Right ventricle myocardium inferior (tissue), 1 donor: ENCODE data around the gene EPB41L1. TPM values are rescaled to one million over a fixed set of nuclear protein-coding genes. Genes with fewer than 3 reads are reported as not detected.
A peak's percentile ranks its signal among the peaks of the same experiment; 100 is the strongest.

ENCODE experiments used
- ATAC-seq: fragments of 200-7000 bp; cut with Tn5 transposase; one replicate; pipeline ENCODE4 v1.9.1; 2020; ENCODE audit warnings: mild to moderate bottlenecking, moderate library complexity
- DNase-seq: peaks from one replicate; pipeline ENCODE4 v3.0.0; 2021; ENCODE audit errors: missing footprints
- intact Hi-C: fragments of 100-400 bp; cut with DNase I; formaldehyde crosslinking; loops from one replicate; pipeline ENCODE4 v1.11.0; 2022
- total RNA-seq: library from RNA; stranded (reverse); fragmentation: NEBNext Ultra II Directional; extraction: Animal tissue kit (Norgen Biotek cat#: 25700); gene quantifications from one replicate; pipeline ENCODE4 v1.2.1, GENCODE V29; 2021
- donor health status: DM: no; HTN: yes; CAD: no; lungs with severe emphysema.

EPB41L1 gene
- total RNA-seq, 1 donor from 2014 or later: 21.5 TPM

GRCh38 chr20:36179170-36179945 lies 24.8 kb downstream of the EPB41L1 start:
- intact Hi-C loops: no loop called here
- ATAC-seq: no peak
- no peak for DNase-seq

DNA sequence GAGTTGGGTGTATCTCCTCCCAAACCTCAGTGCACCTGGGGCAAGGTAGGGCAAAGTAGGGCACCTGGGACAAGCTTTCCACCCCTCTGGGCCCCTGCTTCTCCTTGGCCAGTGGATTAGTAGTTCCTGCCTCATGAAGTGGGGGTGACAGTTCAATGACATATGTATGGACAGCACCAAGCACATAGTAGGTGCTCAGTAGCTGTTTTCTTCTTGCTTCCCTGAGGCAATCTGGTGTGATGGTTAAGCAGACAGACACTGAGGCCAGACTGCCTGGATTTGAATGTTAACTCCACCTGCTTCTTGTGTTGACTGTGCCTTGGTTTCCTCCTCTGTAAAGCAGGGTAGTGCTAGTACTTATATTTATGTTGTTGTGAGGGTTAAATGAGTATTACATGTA lies 25.8 kb downstream of the EPB41L1 start:
- ATAC-seq (no peak), DNase-seq (no peak)
- intact Hi-C loops: no loop called here

- ATAC-seq (no peak), DNase-seq (no peak)
- intact Hi-C loops: no loop called here
Observed at GRCh38 chr20:36181934-36182603, 27.5 kb downstream of the EPB41L1 start.

DNA sequence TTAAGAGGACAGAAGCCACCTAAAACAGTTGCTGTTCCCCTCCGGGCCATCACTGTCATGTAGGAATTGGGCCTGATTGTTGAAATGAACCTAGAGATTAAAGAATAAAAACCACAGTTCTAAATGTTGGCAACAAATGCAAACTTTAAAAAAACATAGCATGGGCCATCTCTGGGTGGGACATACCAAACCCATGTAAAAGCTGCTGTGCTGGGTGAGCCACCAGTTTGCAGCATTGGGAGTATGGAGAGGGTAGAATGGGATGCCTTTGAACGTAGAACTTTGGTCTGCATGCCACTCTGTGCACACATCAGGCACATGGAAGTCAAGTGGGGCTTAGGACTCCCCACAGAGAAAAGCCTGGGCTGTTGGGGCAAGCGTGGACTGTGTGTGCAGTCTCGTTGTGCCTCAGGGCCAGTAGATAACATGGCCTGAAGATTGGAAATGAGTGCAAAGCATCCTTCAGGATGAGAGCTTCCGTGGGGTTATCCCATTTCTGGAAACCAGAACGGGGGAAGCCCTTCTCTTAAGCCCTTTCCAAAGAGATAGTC lies 28.1 kb downstream of the EPB41L1 start:
- ATAC-seq (no peak), DNase-seq (no peak)
- intact Hi-C loops: no loop called here

- DNase-seq (no peak), ATAC-seq (no peak)
- intact Hi-C loops: no loop called here
Observed at GRCh38 chr20:36183155-36183944, 28.8 kb downstream of the EPB41L1 start.

DNA sequence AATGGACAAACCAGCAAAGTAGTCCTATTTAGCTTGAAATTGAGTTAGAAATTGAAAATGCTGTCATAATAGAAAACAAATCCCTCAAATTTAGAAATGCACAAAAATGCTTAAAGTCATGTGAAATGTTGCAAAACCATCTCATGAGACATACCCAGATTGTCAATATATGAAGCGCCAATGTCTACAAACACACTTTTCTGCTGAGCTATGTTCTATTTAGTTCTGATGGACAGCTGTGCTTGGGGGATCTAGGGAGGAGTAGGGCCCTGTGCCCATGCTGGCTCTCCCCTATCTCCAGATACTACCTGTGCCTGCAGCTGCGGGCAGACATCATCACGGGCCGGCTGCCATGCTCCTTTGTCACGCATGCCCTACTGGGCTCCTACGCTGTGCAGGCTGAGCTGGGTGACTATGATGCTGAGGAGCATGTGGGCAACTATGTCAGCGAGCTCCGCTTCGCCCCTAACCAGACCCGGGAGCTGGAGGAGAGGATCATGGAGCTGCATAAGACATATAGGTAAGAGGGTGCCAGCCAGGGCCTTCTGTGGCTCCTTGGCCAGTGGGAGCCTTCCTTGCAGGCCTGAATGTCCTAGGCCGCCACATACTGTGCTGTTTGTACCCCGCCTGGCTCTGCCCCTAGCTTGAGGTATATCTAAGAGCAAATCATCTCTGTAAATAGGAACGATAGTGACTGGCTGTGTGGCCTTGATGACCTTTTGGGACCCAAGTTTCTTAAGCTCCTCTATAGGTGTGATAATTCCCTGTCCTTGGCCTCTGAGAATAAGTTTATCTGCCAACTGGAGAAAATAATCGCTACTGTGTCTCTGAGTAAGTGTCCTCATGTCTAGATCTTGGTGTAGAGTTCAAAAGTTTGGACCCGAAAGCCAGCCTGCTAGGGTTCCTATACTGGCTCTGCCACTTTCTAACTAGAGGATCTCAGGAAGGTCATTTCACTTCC lies 30.6 kb downstream of the EPB41L1 start:
- intact Hi-C loops: no loop called here
- ATAC-seq: no peak
- no peak for DNase-seq

- ATAC-seq (no peak), DNase-seq (no peak)
- intact Hi-C loops: no loop called here
Observed at GRCh38 chr20:36193977-36194712, 39.6 kb downstream of the EPB41L1 start.

GRCh38 chr20:36196676-36197075 lies 42.1 kb downstream of the EPB41L1 start:
- intact Hi-C loops: no loop called here
- DNase-seq: no peak
- ATAC-seq: peak; percentile 69

DNA sequence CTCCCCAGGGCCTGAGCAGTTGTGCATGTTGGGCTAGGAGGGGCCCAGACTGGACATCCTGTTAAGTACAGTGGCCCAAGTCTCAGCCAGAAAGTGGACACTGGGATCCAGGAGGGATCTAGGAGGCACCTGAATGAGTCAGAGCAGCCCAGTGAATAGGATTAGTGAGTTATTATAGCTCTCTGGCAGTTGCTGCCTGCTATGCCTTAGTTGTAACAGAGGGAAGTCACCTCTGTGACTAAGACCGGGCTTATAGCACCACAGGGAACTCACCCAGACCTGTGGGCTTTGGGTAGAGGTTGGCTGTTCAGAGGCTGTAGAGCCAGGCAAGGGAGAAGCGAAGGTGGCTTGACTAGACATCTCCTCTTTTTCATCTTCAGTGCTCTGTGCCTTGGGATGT lies 42.7 kb downstream of the EPB41L1 start:
- DNase-seq: no peak
- intact Hi-C loops: no loop called here
- no peak for ATAC-seq

DNA sequence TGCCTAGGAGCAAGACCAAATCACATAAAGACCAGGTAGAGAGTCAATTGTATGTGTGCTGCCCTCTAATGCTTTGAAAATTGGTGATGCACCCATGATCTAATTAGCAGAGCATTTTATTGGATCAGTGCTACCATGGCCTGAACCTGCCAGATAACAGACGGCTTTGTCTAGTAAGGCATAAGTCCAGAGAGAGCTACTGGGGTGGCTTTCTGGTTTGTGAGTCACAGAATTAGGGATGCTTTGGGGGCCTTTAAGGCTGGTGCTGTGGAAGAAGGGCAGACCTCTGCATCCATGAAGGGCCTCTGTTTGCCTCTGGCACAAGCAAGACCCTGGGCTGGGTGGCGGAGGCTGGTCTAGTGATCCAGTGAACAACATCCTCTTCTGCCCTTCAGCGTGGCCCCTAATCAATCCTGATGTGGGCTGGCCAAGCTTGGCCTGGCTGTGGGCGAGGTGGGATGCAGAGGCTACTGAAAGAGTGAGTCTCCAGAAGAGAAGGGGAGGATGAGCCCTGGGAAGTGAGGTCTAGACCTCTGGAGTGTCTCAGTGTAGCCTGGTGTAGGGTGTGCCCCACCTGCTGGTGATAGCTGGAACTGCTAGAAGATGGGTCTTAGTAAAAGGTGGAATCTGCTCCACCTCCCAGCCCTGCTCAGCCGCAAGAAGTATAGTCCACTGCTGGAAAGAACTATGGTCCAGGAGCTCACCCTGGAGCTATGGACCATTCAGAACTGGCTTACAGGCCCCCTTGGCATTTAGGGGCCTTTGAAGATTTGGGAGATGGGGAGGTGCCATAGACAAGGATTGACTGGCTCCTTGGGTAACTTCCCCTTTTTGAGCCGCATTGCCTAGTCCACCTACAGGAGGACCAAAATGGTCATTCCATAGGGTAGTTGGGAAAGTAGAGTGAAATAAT lies 45.1 kb downstream of the EPB41L1 start:
- intact Hi-C loops: loop anchor here (1.0 to 2.0 kb wide), 2 partner anchors 43 to 204 kb away; no protein-coding TSS in a partner anchor
- DNase-seq: peak; percentile 76
- ATAC-seq: peak; percentile 70

DNA sequence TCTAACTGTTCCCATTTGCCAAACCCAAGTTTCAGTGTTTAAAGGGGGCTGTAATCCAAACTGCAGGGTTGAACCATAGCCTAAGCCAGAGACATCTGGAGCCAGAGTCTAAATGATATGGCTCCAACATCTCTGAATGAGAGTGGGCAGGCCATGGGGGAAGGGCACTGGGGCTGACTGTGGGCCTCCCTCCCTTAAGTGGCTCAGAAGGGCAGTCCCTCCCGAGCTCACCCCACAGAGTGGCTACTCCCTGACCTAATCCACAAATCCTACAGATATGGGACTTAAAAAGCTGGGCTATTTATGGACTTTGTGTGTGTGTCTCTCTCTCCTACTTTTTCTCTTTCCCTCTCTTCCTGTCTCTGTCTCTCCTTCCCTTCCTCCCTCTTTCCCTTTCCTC lies 45.9 kb downstream of the EPB41L1 start:
- DNase-seq (no peak), ATAC-seq (no peak)
- intact Hi-C loops: no loop called here

DNA sequence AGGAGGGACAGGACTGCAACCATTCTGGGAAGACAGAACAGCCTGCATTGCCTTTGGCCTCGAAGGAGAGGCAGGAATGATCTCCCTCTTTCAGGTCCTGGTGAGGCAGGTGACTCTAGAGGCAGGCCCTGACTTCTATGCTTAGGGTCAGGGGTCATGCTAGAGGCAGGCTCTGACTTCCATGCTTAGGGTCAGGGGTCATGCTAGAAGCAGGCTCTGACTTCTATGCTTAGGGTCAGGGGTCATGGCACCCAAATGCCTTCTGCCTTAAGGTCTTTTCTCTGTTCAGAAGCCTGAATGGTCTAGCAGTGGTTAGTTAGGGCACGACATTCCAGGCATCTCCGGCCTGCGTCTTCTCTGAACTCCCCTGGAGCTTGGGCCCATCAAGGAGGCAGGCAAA lies 46.7 kb downstream of the EPB41L1 start:
- ATAC-seq (no peak), DNase-seq (no peak)
- intact Hi-C loops: no loop called here

GRCh38 chr20:36202891-36203338 lies 48.4 kb downstream of the EPB41L1 start:
- peak; percentile 88 for DNase-seq
- ATAC-seq: peak; percentile 61
- intact Hi-C loops: loop anchor here (1.0 kb wide), 1 partner anchor 236 kb away; no protein-coding TSS in a partner anchor

DNA sequence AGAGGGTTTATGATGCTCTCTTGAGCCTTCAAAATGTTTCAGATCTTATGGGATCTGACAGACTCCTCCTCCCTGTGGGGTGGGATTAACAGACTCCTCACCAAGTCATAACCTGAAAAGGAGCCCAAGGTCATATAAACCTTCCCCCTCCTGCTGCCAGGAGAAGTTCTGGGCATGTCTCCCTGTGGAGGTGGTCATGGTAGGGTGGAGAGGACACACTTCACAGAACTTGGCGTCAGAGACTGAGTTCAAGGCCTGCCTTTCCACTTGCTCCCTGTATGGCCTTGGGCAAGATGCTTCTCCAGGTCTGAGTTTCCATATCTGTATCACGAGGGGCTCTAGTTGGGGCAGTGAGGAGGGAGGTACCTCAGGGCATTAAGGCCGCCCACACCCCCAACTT lies 49.3 kb downstream of the EPB41L1 start:
- intact Hi-C loops: loop anchor here (1.0 kb wide), 1 partner anchor 235 kb away; no protein-coding TSS in a partner anchor
- no peak for ATAC-seq
- no peak for DNase-seq

DNA sequence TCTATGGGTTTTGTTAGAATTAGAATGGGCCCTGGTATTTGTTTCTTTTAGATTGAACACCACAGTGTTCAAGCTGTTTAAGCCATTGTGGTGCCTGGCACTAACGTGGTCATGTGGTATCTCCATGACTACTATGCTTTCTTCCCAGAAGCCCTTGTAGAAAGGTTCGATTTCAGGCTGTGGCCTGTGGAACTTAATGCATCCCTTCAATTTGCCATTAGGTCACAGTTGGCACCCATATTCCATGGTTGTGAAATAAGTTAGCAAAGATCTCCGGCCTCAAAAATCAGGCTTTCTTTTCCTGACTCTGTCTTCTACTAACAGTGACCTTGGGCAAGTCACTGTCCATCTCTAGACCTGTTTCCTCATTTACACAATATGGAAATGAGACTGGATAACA lies 50.5 kb downstream of the EPB41L1 start:
- DNase-seq: no peak
- no peak for ATAC-seq

DNA sequence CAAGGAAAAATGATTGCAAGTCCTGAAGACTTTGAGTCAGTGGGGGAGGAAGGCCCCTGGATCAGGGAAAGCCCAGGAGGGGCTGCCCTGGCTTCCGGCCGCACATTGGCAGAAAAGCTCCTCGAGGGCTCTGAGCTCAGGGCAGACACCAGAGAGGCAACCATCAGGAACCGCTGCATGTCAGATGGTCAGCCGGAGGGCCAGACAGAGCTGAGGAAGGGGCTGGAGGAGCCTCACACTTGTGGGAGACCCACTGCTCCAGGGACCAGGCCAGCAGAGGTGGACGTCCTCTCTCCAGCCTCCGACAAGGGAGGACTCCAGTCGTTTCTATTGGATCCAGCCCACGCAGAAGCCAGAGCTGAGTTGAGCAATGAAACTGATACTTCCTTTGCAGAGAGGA lies 51.5 kb downstream of the EPB41L1 start:
- DNase-seq: no peak
- intact Hi-C loops: no loop called here
- no peak for ATAC-seq

More for the DNA sequence above, 50.5 kb downstream of the EPB41L1 start:
- intact Hi-C loops: no loop called here
